Stomach (tissue), 4 donors: Measurements from ENCODE around the gene IPO13.

ENCODE experiments used
- CTCF ChIP-seq, 7 experiments: fragments of 450-650 bp in 4 of 7; fragments of 200-600 bp in 3 of 7; sonication (generic) in 3 of 7; IDR thresholded peaks; one replicate each; pipeline ENCODE4 v1.5.1; 2016 to 2019; ENCODE audit warnings: antibody characterized with exemption in 7 of 7, control low read depth in 2 of 7, mild to moderate bottlenecking in 1 of 7
- POLR2A ChIP-seq, 4 donors: fragments of 450-650 bp; IDR thresholded peaks; one replicate each; pipeline ENCODE4 v1.6.1; 2016; ENCODE audit warnings: antibody characterized with exemption in 4 of 4, control low read depth in 2 of 4, mild to moderate bottlenecking in 1 of 4, moderate library complexity in 1 of 4

GRCh38 chr1:43957407-43958040 lies 10.8 kb downstream of the IPO13 start:
- TF ChIP-seq CTCF (IDR thresholded peaks at IDR 0.05) (no peak), POLR2A (IDR thresholded peaks at IDR 0.05) (no peak)
